HepG2 (cell line): ENCODE results near the gene CPOX. TPM values are rescaled to one million over a fixed set of nuclear protein-coding genes. Genes with fewer than 3 reads are reported as not detected.

Experiments
- ATAC-seq: fragments of 200-7000 bp; cut with Tn5 transposase; 3 replicates; pipeline ENCODE4 v1.9.1; 2020; ENCODE audit warnings: mild to moderate bottlenecking, moderate library complexity
- BruUV-seq: library from RNA; stranded (reverse); fragments of 400-500 nt; replicated peaks from 2 replicates; lab custom pipeline; 2021; lab: Mats Ljungman, UMichigan
- CTCF ChIA-PET: fragments of 300-600 bp; formaldehyde crosslinking; extraction: SDS; loops from one replicate; lab custom pipeline; 2021; ENCODE audit warnings: low total read pairs, inconsistent platforms, low intra/inter-chr PET ratio; lab: Yijun Ruan, JAX
- POLR2A ChIA-PET: fragments of 350-600 bp; sonication (Branson Sonifier 250); formaldehyde crosslinking; loops from one replicate; lab custom pipeline; 2020; ENCODE audit warnings: antibody characterized with exemption, inconsistent platforms; lab: Yijun Ruan, JAX
- DNase-seq: peaks from one replicate; pipeline ENCODE4 v3.0.0-alpha.2; 2015; ENCODE audit warnings: low spot score
- FAIRE-seq: peaks from 3 replicates; lab custom pipeline; 2011; peaks lifted over from hg19 to GRCh38; lab: Jason Lieb, UNC
- H2AFZ ChIP-seq: one replicate; pipeline ENCODE4 v1.6.1; 2011; ENCODE audit warnings: low read length, inconsistent platforms
- H3K27ac ChIP-seq: fragments of 300-600 bp; 3 replicates; pipeline ENCODE4 v1.8.0; 2011; ENCODE audit warnings: mixed run types, mild to moderate bottlenecking, mixed read lengths, low read length, inconsistent platforms; ENCODE audit not compliant: insufficient read depth; ENCODE audit errors: extremely low read length
- H3K27me3 ChIP-seq, 2 experiments: fragments of 200-600 bp in 1 of 2; 2 replicates in 1 of 2; 3 replicates in 1 of 2; pipeline versions ENCODE4 v1.6.0 to v1.8.0; 2011; ENCODE audit warnings: low read length in 2 of 2, mild to moderate bottlenecking in 2 of 2, moderate library complexity in 2 of 2, inconsistent platforms in 1 of 2; ENCODE audit not compliant: insufficient read depth in 2 of 2, control insufficient read depth in 1 of 2
- H3K36me3 ChIP-seq, 2 experiments: fragments of 200-600 bp in 1 of 2; replicated peaks in 1 of 2; 2 replicates in 1 of 2; 3 replicates in 1 of 2; pipeline versions ENCODE4 v1.5.1 to v1.8.0; 2011; ENCODE audit warnings: low read length in 2 of 2, inconsistent platforms in 1 of 2; ENCODE audit not compliant: insufficient read depth in 2 of 2, control insufficient read depth in 1 of 2
- H3K4me1 ChIP-seq: 2 replicates; pipeline ENCODE4 v1.5.1; 2012; ENCODE audit warnings: low read length, inconsistent platforms; ENCODE audit not compliant: insufficient read depth
- H3K4me2 ChIP-seq: 2 replicates; pipeline ENCODE4 v1.6.0; 2011; ENCODE audit warnings: low read depth, low read length, inconsistent platforms
- H3K4me3 ChIP-seq, 3 experiments: fragments of 200-600 bp in 1 of 3; sonication (generic), shearing (Covaris generic) in 1 of 3; replicated peaks in 1 of 3; 2 replicates each; pipeline ENCODE4 v1.5.1; 2011 to 2016; ENCODE audit warnings: low read length in 3 of 3, inconsistent platforms in 2 of 3, low read depth in 2 of 3, mild to moderate bottlenecking in 2 of 3, control low read depth in 1 of 3, mixed read lengths in 1 of 3; ENCODE audit not compliant: insufficient read depth in 1 of 3
- H3K79me2 ChIP-seq: one replicate; pipeline ENCODE4 v1.6.1; 2011; ENCODE audit warnings: low read length, inconsistent platforms; ENCODE audit not compliant: insufficient read depth
- H3K9ac ChIP-seq: 2 replicates; pipeline ENCODE4 v1.6.0; 2011; ENCODE audit warnings: mild to moderate bottlenecking, low read depth, low read length, inconsistent platforms; ENCODE audit not compliant: insufficient read depth
- H3K9me3 ChIP-seq: 2 replicates; pipeline ENCODE4 v1.5.1; 2012; ENCODE audit warnings: mild to moderate bottlenecking, low read length
- H4K20me1 ChIP-seq: 2 replicates; pipeline ENCODE4 v1.6.0; 2011; ENCODE audit warnings: inconsistent platforms, mild to moderate bottlenecking, low read length, moderate library complexity; ENCODE audit not compliant: insufficient read depth
- EHMT2 ChIP-seq: fragments of 200-600 bp; sonication (generic); IDR thresholded peaks from 2 replicates; pipeline ENCODE4 v1.7.0; 2017; ENCODE audit warnings: antibody characterized with exemption, low read depth, low read length, borderline replicate concordance
- ZMYM2 ChIP-seq: sonication (generic); formaldehyde crosslinking; IDR thresholded peaks from 2 replicates; pipeline ENCODE4 v1.8.0; 2022; ENCODE audit warnings: mild to moderate bottlenecking, missing genetic modification reagents
- ZNF160 ChIP-seq: sonication (generic); formaldehyde crosslinking; IDR thresholded peaks from 2 replicates; pipeline ENCODE4 v1.8.0; 2022; ENCODE audit warnings: mild to moderate bottlenecking, inconsistent platforms, missing genetic modification reagents
- ZNF761 ChIP-seq: sonication (generic); formaldehyde crosslinking; conservative IDR thresholded peaks from 2 replicates; pipeline ENCODE4 v1.4.0; 2020; ENCODE audit warnings: mild to moderate bottlenecking, missing genetic modification reagents
- WGBS: methylation state at CpG from one replicate; pipeline ENCODE4 v1.1.6; 2017; ENCODE audit warnings: low lambda C conversion rate; 5-methylcytosine and 5-hydroxymethylcytosine counted together
- in situ Hi-C: cut with HindIII; loops from 2 replicates; pipeline ENCODE4 v1.10.0; 2017; ENCODE audit warnings: low pct_unique_long_range_greater_than_20kb; ENCODE audit not compliant: extremely low pct_ligation_motif_present
- intact Hi-C: fragments of 100-400 bp; cut with micrococcal nuclease; formaldehyde crosslinking; loops from one replicate; pipeline ENCODE4 v1.10.0; 2022; ENCODE audit not compliant: unreplicated experiment
- polyA plus RNA-seq, 8 experiments: library from polyadenylated mRNA; depleted of rRNA in 3 of 8; stranded (reverse) in 7 of 8; unstranded in 1 of 8; fragments of >200 nt; fragmentation: Illumina TruSeq in 4 of 8; extraction: Trizol in 4 of 8; gene quantifications; 2 replicates each; pipeline versions ENCODE4 v1.2.1 to v1.2.3, GENCODE V29; 2011 to 2016; ENCODE audit warnings: low read depth in 4 of 8, missing spikeins in 1 of 8, mixed read lengths in 1 of 8; ENCODE audit not compliant: insufficient read depth in 1 of 8
- total RNA-seq, 5 experiments: library from RNA; depleted of rRNA; stranded (reverse); fragments of >200 nt; fragmentation: Illumina TruSeq; extraction: Trizol; gene quantifications; 2 replicates each; pipeline ENCODE4 v1.2.3, GENCODE V29; 2016; ENCODE audit warnings: low read depth in 1 of 5
- TF ChIP-seq, protein P1 (sequence below): sonication (generic); formaldehyde crosslinking; IDR thresholded peaks from one replicate; pipeline ENCODE4 v1.5.1; 2020; ENCODE audit warnings: mild to moderate bottlenecking, missing genetic modification reagents; ENCODE audit errors: not compliant biosample characterization

CPOX gene
- total and polyA plus RNA-seq, 2 of the 13 experiments (the other 11 are each of a cell fraction or from before 2014, with no cell fraction given): 34.2 to 37.2 TPM

DNA sequence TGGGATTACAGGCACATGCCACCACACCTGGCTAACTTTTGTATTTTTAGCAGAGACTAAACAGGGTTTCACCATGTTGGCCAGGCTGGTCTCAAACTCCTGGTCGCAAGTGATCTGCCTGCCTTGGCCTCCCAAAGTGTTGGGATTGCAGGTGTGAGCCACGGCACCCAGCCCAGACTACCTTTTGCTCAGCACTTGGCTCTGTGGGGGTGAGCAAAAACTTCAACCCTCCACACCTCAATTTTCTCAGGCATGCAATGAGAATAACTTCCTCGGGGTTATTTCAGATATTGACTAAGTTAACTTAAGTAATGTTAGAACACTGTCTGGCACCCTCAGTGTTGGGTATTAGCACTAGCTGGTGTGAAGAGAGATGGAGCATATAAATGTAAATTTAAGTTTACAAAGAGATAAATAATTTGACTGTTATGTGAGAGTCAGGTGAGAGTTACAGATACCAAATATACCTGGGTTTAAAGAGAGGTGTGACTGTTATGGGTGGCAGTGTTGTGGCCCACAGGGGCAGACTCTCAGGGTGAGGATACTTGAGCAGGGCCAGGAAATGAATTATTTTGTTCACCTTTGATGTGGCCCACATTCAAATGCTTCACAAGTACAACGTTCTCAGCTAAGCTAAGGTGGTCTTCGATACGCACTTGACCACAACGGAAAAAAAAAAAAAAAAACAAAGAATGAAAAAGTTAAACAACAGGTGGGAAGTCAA is 29.0 kb downstream of the CPOX start:
- Histone ChIP-seq H3K4me2 (no peak overlapping the region), H2AFZ (no peak overlapping the region), H3K27me3 (no peaks in the 10 kb centered on the region; a peak in 1 of 5 replicates), H3K4me3 (no peak overlapping the region), H4K20me1 (no peaks in the 10 kb centered on the region), H3K36me3 (no peaks in the 10 kb centered on the region), H3K9me3 (no peaks in the 10 kb centered on the region), H3K4me1 (no peaks in the 10 kb centered on the region), H3K27ac (no peak overlapping the region), H3K79me2 (no peaks in the 10 kb centered on the region), H3K9ac (no peak overlapping the region)
- DNase-seq: no peak
- no peak for FAIRE-seq
- in situ Hi-C loops: loop anchor here (25.0 kb wide), 1 partner anchor 527 kb away; the partner anchor contains the start of gene GABRR3
- no TSS peak for BruUV-seq
- intact Hi-C loops: no loop called here
- TF ChIP-seq ZMYM2 (CRISPR knock-in tag) (no peak), ZNF761 (no peak), ZNF160 (CRISPR knock-in tag) (no peak), EHMT2 (no peak)
- TF ChIP-seq, protein P1, sequence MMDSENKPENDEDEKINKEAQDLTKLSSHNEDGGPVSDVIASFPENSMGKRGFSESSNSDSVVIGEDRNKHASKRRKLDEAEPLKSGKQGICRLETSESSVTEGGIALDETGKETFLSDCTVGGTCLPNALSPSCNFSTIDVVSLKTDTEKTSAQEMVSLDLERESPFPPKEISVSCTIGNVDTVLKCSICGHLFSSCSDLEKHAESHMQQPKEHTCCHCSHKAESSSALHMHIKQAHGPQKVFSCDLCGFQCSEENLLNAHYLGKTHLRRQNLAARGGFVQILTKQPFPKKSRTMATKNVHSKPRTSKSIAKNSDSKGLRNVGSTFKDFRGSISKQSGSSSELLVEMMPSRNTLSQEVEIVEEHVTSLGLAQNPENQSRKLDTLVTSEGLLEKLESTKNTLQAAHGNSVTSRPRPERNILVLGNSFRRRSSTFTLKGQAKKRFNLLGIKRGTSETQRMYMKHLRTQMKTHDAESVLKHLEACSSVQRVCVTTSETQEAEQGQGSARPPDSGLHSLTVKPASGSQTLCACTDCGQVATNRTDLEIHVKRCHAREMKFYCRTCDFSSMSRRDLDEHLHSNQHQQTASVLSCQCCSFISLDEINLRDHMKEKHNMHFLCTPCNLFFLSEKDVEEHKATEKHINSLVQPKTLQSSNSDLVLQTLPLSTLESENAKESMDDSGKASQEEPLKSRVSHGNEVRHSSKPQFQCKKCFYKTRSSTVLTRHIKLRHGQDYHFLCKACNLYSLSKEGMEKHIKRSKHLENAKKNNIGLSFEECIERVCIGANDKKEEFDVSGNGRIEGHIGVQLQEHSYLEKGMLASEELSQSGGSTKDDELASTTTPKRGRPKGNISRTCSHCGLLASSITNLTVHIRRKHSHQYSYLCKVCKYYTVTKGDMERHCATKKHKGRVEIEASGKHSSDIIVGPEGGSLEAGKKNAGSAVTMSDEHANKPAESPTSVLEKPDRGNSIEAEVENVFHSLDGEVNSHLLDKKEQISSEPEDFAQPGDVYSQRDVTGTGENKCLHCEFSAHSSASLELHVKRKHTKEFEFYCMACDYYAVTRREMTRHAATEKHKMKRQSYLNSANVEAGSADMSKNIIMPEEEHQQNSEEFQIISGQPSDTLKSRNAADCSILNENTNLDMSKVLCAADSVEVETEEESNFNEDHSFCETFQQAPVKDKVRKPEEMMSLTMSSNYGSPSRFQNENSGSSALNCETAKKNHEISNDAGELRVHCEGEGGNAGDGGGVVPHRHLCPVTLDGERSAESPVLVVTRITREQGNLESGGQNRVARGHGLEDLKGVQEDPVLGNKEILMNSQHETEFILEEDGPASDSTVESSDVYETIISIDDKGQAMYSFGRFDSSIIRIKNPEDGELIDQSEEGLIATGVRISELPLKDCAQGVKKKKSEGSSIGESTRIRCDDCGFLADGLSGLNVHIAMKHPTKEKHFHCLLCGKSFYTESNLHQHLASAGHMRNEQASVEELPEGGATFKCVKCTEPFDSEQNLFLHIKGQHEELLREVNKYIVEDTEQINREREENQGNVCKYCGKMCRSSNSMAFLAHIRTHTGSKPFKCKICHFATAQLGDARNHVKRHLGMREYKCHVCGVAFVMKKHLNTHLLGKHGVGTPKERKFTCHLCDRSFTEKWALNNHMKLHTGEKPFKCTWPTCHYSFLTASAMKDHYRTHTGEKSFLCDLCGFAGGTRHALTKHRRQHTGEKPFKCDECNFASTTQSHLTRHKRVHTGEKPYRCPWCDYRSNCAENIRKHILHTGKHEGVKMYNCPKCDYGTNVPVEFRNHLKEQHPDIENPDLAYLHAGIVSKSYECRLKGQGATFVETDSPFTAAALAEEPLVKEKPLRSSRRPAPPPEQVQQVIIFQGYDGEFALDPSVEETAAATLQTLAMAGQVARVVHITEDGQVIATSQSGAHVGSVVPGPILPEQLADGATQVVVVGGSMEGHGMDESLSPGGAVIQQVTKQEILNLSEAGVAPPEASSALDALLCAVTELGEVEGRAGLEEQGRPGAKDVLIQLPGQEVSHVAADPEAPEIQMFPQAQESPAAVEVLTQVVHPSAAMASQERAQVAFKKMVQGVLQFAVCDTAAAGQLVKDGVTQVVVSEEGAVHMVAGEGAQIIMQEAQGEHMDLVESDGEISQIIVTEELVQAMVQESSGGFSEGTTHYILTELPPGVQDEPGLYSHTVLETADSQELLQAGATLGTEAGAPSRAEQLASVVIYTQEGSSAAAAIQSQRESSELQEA (CRISPR knock-in tag): no peak
- ATAC-seq: no peak
- WGBS: 68% methylated on average over 7 of the region's 7 CpGs
- POLR2A ChIA-PET: no interaction called here
- CTCF ChIA-PET: no interaction called here
